Measurements from ENCODE around the gene TCERG1L. TPM values are rescaled to one million over a fixed set of nuclear protein-coding genes. Genes with fewer than 3 reads are reported as not detected.

The TCERG1L gene
- total and polyA plus RNA-seq, 9 of the 15 experiments (the other 6 are each of a cell fraction or from before 2014, with no cell fraction given): not detected

GRCh38 chr10:131079314-131079713 lies 232.2 kb downstream of the TCERG1L start:
- FAIRE-seq (no peak), DNase-seq (ENCODE audit: extremely low read depth in 1 of 4, low spot score in 3 of 4) (no peak), ATAC-seq (no peak)
- H3K9ac ChIP-seq (ENCODE audit: insufficient read depth in 1 of 2, low read depth in 2 of 2, low read length in 2 of 2): no peak overlapping the region
- in situ Hi-C loops (cut with MboI): no loop called here
- ChIA-PET POLR2A (interaction anchor here (0.7 kb wide), 1 partner anchor 250 kb away, joined by 3 read pairs; no protein-coding TSS in a partner anchor), CTCF (ENCODE audit: low intra/inter-chr PET ratio) (no interaction called here)
- H3K9me1 ChIP-seq (ENCODE audit: control insufficient read depth, insufficient read depth, low read length): no peaks in the 10 kb centered on the region
- no peaks in the 10 kb centered on the region for H4K20me1 ChIP-seq (replicated peaks; ENCODE audit: control insufficient read depth, insufficient read depth, low read length)
- H3K4me3 ChIP-seq: no peak overlapping the region
- no TSS peak for BruUV-seq (replicated peaks)
- H3K79me2 ChIP-seq (ENCODE audit: control insufficient read depth, insufficient read depth, low read length): no peaks in the 10 kb centered on the region
- H3K27me3 ChIP-seq (ENCODE audit: control insufficient read depth in 2 of 2, insufficient read depth in 2 of 2, low read length in 2 of 2): peaks cover 0 to 7% of the 10 kb centered on the region in 2 experiments; a peak in 2 of 5 replicates
- WGBS (ENCODE audit: insufficient coverage, low coverage, missing lambda C conversion rate): 0% methylated on average over 8 of the region's 8 CpGs
- no peaks in the 10 kb centered on the region for H3K36me3 ChIP-seq (ENCODE audit: control insufficient read depth, insufficient read depth, low read length)
- intact Hi-C loops (cut with micrococcal nuclease): no loop called here
- no peak overlapping the region for H3K27ac ChIP-seq (ENCODE audit: extremely low read depth, low read depth, low read length)
- H3K4me2 ChIP-seq (ENCODE audit: insufficient read depth, low read length): no peak overlapping the region
- no peaks in the 10 kb centered on the region for H3K4me1 ChIP-seq (replicated peaks in 1 of 2; ENCODE audit: control insufficient read depth in 2 of 2, insufficient read depth in 2 of 2, low read length in 2 of 2)
- H2AFZ ChIP-seq (ENCODE audit: low read depth, low read length): no peak overlapping the region
- H3K9me3 ChIP-seq (replicated peaks; ENCODE audit: control insufficient read depth, insufficient read depth, low read depth, low read length): no peaks in the 10 kb centered on the region
- TF ChIP-seq HNRNPK (IDR thresholded peaks at IDR 0.05; ENCODE audit: low read depth, low read length, poor library complexity, severe bottlenecking) (no peak), PKNOX1 (IDR thresholded peaks at IDR 0.05) (no peak), YBX1 (IDR thresholded peaks at IDR 0.05) (no peak), ZNF354B (CRISPR knock-in tag; IDR thresholded peaks at IDR 0.05) (no peak), ESRRA (IDR thresholded peaks at IDR 0.05; ENCODE audit: borderline replicate concordance, low read depth) (no peak), CBX5 (IDR thresholded peaks at IDR 0.05; ENCODE audit: borderline replicate concordance, low read depth) (no peak), ZNF764 (CRISPR knock-in tag; IDR thresholded peaks at IDR 0.05; ENCODE audit: low read depth) (no peak), EP300 (IDR thresholded peaks at IDR 0.05; ENCODE audit: low read length) (no peak), RBM15 (IDR thresholded peaks at IDR 0.05; ENCODE audit: insufficient read depth, low read length) (no peak), ZNF512 (tag; IDR thresholded peaks at IDR 0.05) (no peak), RFX7 (CRISPR knock-in tag; IDR thresholded peaks at IDR 0.05) (no peak), POLR2AphosphoS5 (IDR thresholded peaks at IDR 0.05; ENCODE audit: control insufficient read depth, insufficient read depth, low read depth, low read length) (no peak), DEAF1 (CRISPR knock-in tag; IDR thresholded peaks at IDR 0.05) (no peak), ZNF311 (CRISPR knock-in tag; IDR thresholded peaks at IDR 0.05) (no peak), GTF2B (IDR thresholded peaks at IDR 0.05; ENCODE audit: extremely low read depth, insufficient read length) (no peak), NR0B1 (IDR thresholded peaks at IDR 0.05; ENCODE audit: partially characterized antibody) (no peak), TAF15 (IDR thresholded peaks at IDR 0.05; ENCODE audit: low read depth, low read length) (no peak), NFATC3 (IDR thresholded peaks at IDR 0.05) (no peak)
